ENCODE measurements around the gene MGP.

GRCh38 chr12:14879222-14879933 lies 6.3 kb downstream of the MGP start:
- TF ChIP-seq POLR2AphosphoS5 (IDR thresholded peaks at IDR 0.05; ENCODE audit: borderline replicate concordance, low read depth, low read length) (no peak), EZH2 (IDR thresholded peaks at IDR 0.05) (no peak), FOXP2 (optimal IDR thresholded peaks at IDR 0.05; ENCODE audit: control extremely low read depth, extremely low read length, insufficient read depth) (no peak)
